IPS DF 19.7 (cell line): ENCODE data around the gene PAN3.

Source experiments
- DNase-seq: peaks from one replicate; pipeline ENCODE4 v3.0.0-alpha.2; 2013; ENCODE audit warnings: low read depth, low spot score

PAN3 gene

GRCh38 chr13:28337166-28338005, 199.0 kb downstream of the PAN3 start:
- no peak for DNase-seq

- DNase-seq: no peak
Measured at GRCh38 chr13:28338006-28338574, 199.7 kb downstream of the PAN3 start.

- no peak for DNase-seq
Measured at GRCh38 chr13:28338742-28339141, 200.4 kb downstream of the PAN3 start.

DNA sequence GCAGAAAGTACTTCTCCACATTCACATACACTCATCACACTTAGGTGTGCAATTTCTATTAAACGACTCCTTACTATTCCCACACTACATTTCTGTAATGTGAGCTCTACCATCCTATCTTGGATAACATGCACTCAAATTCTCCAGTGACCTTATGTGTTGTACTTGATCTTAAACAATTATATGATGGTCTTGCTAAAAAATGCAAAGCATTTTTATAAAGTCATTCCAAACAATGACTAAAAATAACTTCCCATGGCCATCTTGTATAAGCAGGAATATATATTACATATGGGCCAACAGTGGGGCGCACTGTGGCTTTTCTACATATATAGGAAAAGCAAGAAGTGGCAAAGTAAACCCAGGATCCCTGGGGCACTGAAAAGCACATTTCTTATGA, 201.1 kb downstream of the PAN3 start:
- no peak for DNase-seq

DNA sequence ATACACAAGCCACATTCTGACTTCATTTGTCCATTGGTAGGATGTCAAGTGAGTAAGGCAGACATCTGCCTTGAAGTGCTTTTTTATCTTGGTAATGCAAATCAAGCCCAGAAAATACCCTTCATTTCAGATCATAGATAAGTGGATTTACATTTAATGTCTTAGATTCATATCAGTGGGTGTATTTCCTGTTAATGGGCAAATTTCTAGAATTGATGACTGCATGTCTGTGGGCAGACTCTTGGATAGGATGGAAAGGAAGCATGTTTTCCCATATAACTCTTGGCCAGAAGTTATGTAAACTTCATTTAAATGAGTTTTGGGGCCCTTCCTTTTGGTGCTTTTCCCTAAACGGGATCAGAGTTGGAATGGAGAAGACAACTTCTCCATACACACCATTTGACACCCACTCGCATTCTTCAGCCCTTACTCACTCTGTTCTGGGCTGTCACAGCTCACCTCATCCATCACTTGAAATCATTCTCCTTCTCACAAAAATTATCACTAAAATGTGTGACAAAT, 202.0 kb downstream of the PAN3 start:
- no peak for DNase-seq

GRCh38 chr13:28342251-28342650, 203.9 kb downstream of the PAN3 start:
- DNase-seq: no peak

GRCh38 chr13:28344163-28344562, 205.8 kb downstream of the PAN3 start:
- DNase-seq: no peak
